GM10266 (cell line): ENCODE data around the gene CEP72.

ENCODE experiments used
- DNase-seq: peaks from one replicate; pipeline ENCODE4 v3.0.0; 2012; ENCODE audit errors: extremely low spot score
- TF ChIP-seq, protein P1 (sequence below): IDR thresholded peaks from 2 replicates; pipeline ENCODE4 v1.5.1; 2012; ENCODE audit warnings: mild to moderate bottlenecking, low read depth; ENCODE audit not compliant: control insufficient read depth, insufficient read depth; ENCODE audit errors: missing control alignments

The CEP72 gene

DNA sequence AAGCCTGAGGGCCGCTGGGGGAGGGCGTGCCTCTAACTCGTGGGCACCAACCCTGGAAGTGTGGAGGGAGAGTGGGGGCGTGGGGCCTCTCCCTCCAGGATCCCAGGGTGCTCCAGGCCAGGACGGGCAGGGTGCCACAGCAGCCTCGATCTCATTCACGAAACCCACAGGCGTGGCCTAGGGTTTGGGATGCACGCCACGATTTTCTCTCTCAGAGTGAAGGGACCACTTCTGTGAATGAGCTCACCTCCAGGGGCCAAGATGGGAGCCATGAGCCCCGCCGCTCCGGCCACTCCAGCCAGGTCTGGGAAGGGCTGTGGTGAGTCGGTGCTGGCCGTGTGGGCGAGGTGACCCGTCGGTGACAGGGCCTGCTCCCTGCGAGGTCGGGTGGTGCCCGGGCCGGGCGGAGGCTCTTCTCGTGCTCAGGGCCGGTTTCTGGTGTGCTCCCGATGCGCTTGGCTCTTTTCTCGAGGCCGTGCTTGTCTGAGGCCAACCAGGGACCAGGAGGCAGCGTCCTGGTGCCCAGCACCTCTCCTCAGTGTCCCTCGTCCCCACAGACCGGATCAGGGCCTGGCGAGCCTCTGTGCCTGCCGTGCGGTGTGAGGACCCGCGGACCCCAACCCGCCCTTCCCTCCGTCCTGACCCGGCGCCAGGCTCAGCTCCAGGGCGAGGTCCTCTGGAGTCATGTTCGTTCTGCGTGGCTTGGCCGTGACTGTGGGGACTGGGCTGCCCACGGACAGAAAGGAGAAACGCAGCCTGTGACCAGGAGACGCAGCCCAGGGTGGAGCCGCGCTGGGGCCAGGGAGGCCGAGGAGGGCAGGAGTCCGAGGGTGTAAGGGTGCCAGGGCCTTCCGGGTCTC lies 50.0 kb downstream of the CEP72 start:
- TF ChIP-seq, protein P1, sequence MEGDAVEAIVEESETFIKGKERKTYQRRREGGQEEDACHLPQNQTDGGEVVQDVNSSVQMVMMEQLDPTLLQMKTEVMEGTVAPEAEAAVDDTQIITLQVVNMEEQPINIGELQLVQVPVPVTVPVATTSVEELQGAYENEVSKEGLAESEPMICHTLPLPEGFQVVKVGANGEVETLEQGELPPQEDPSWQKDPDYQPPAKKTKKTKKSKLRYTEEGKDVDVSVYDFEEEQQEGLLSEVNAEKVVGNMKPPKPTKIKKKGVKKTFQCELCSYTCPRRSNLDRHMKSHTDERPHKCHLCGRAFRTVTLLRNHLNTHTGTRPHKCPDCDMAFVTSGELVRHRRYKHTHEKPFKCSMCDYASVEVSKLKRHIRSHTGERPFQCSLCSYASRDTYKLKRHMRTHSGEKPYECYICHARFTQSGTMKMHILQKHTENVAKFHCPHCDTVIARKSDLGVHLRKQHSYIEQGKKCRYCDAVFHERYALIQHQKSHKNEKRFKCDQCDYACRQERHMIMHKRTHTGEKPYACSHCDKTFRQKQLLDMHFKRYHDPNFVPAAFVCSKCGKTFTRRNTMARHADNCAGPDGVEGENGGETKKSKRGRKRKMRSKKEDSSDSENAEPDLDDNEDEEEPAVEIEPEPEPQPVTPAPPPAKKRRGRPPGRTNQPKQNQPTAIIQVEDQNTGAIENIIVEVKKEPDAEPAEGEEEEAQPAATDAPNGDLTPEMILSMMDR, result no peak
- DNase-seq, result no peak

DNA sequence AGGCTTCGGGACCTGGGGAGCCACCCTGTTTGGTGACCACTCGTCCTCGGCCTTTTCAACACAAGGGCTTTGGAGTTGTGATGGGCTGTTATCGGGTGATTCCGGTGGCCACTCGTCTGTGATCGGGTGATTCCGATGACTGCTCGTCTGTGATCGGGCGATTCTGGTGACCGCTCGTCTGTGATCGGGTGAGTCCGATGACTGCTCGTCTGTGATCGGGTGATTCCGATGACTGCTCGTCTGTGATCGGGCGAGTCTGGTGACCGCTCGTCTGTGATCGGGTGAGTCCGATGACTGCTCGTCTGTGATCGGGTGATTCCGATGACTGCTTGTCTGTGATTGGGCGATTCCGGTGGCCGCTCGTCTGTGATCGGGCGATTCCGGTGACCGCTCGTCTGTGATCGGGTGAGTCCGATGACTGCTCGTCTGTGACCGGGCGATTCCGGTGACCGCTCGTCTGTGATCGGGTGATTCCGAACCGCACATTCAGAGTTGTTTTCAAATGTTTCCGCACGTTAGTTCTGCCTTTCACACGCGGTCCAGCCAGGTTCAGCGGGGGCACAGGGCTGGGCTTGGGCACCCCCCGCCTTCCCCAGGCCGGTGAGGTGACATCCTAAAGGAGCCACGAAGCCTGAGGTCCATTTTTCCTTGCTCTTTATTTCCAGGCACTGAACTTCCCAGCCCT lies 50.8 kb downstream of the CEP72 start:
- DNase-seq, result no peak
- TF ChIP-seq, protein P1, result no peak

DNA sequence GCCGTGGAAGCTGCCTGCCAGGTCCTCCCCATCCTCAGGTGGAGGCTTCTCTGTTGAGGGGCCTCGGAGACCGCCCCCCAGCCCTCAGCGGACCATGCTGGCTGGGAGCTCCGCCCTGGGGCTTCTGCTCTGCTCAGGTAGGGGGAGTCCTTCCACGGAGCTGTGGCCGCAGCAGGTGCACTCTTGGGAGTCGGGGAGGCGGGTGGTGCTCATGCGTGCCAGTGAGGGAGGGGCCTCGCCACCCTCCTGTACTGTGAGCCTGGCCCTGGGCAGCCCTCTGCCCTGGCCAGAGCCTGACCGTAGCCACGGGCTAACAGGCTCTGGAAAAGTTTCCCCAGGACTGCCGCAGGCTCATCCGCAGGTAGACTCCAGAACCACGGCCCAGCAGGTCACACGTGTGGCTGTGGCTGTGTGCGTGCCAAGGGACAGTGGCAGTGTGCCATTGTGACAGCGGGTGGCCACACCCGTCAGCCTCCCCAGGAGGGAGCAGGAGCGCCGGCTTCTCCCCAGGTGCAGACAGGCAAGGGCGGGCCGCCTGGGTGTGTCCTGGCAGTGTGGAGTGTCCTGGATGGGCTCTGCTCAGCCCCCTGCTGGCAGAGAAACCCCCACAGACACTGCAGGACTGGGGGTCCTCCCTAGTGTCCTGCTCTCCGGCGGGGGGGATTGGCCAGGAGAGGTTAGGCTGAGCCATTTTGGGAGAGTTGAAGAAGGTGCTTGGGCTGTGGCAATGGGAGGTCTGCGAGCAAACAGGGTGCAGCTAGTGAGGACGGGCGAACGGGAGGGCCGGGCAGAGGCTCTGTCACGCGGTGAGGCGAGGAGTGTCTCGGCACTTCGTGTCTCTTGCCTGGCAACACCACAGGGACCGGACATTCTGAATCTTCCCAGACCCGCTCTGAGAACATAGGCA lies 51.5 kb downstream of the CEP72 start:
- DNase-seq, result no peak
- TF ChIP-seq, protein P1, result no peak

- no peak for DNase-seq
- TF ChIP-seq, protein P1, result no peak
Measured at GRCh38 chr5:664343-664993, 52.3 kb downstream of the CEP72 start.

- TF ChIP-seq, protein P1, result no peak
- no peak for DNase-seq
Measured at GRCh38 chr5:664994-665360, 52.8 kb downstream of the CEP72 start.

DNA sequence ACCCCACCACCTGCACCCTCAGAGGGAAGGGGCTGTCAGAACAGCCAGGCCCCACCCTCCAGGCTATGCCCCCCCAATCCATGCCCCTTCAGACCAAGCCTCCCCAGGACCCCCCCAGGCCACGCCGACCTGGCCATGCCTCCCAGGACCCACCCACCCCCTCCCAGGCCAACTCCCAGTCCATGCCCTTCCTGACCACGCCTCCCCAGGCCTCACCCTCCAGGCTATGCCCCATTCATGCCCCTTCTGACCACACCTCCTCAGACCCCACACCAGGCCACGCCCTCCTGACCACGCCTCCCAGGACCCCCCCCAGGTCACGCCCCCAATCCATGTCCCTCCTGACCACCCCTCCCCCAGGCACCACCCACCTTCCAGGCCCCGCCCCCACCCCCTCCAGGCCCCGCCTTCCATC lies 53.4 kb downstream of the CEP72 start:
- no peak for DNase-seq
- TF ChIP-seq, protein P1, result no peak
